Measurements from ENCODE around the gene HK2.

The HK2 gene

DNA sequence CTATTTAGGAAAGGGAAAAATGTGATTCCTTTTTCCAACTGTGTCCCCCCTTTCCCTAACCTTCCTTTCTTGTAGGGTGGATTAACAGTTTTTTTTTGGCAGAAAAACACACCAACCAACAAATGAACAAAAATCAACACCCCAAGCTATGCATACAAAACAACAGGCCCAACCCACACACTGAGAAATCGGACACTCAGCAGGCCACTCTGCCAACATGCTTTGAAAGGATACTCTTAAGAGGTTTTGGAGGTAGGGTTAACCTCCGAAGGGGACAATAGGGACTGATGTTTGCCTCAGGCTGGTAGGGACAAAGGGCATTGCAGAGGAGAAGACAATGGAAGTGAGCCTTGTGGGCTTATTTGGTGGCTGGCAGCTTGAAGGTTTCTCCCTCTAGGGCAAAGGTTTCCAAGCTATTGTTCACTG, 91.4 kb downstream of the HK2 start:
- DNase-seq (ENCODE audit: insufficient read length, low spot score): no peak
- no peak for FAIRE-seq
- TF ChIP-seq, protein P1, sequence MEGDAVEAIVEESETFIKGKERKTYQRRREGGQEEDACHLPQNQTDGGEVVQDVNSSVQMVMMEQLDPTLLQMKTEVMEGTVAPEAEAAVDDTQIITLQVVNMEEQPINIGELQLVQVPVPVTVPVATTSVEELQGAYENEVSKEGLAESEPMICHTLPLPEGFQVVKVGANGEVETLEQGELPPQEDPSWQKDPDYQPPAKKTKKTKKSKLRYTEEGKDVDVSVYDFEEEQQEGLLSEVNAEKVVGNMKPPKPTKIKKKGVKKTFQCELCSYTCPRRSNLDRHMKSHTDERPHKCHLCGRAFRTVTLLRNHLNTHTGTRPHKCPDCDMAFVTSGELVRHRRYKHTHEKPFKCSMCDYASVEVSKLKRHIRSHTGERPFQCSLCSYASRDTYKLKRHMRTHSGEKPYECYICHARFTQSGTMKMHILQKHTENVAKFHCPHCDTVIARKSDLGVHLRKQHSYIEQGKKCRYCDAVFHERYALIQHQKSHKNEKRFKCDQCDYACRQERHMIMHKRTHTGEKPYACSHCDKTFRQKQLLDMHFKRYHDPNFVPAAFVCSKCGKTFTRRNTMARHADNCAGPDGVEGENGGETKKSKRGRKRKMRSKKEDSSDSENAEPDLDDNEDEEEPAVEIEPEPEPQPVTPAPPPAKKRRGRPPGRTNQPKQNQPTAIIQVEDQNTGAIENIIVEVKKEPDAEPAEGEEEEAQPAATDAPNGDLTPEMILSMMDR (IDR thresholded peaks at IDR 0.05; ENCODE audit: insufficient read depth, missing control alignments): no peak

DNA sequence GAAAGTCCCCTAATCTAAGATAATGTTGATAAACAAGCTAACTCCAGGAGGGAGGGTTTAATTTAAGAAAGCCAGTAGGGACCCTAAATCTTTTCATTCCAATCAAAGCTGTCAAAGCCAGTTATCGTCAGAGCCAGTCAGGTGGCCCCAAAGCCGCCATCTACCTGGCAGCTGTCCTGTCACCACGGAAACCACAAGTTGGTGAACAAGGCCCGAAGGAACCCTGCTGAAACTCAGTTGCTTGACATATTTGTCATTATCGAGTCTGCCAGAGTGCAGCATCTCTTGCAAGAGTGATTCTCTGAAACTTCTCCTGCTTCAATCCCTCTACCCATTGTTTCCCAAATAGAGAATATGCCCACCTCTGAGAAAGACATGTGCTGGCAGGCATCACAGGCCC, 93.7 kb downstream of the HK2 start:
- DNase-seq (ENCODE audit: insufficient read length, low spot score) (no peak), FAIRE-seq (no peak)

DNA sequence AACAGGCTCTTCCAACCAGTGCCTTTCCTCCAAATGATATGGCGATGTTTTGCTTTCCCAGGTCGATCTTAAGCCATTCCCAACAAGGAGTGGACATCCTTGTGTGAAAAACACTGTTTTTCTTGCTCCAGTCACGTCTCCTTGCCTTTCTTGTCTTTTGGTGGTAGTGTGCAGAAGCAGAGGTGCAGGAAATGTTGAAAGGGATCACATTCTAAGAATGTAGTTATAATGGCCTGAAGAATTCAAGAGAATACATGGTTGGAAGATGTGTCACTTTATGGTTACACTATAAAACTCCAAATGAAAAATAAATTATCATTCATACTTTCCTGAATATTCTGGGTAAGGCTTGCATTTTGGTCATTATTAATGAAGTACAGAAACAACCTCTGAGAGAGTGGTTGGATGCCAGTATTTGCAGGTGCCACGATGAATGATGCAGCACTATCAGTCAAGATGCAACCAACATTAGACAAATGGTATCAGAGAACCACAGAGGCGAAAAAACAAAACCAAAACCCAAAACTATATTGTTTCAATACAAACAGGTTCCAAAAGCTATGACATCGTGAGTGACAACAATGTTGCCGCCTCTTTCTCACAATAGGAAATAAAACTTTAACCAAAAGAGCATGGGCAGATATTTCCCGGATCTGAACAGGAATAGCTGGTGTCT, 97.0 kb downstream of the HK2 start:
- TF ChIP-seq, protein P1 (IDR thresholded peaks at IDR 0.05; ENCODE audit: insufficient read depth, missing control alignments): no peak
- DNase-seq (ENCODE audit: insufficient read length, low spot score): no peak
- FAIRE-seq: no peak

More for the DNA sequence above, 93.7 kb downstream of the HK2 start:
- TF ChIP-seq, protein P1 (IDR thresholded peaks at IDR 0.05; ENCODE audit: insufficient read depth, missing control alignments): no peak

DNA sequence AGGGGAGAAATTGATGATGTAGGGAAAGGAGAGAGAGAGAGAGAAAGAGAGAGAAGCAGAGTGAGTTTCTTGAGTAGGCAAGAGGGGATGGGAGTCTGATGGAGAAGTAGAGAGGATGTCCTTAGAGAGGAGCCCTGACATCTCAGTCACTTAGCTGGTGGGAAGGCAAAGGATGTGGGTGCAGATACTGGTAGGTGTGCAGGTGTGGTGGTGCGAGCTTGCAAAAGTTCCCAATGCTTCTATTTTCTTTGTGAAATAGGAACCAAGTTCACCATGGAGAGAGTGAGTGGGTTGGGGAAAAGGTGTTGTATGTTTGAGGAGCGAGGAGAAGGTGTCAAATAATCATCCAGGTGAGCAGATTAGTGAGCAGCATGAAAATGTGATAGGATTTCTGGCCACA, 98.0 kb downstream of the HK2 start:
- TF ChIP-seq, protein P1 (IDR thresholded peaks at IDR 0.05; ENCODE audit: insufficient read depth, missing control alignments): no peak
- FAIRE-seq (no peak), DNase-seq (ENCODE audit: insufficient read length, low spot score) (no peak)

DNA sequence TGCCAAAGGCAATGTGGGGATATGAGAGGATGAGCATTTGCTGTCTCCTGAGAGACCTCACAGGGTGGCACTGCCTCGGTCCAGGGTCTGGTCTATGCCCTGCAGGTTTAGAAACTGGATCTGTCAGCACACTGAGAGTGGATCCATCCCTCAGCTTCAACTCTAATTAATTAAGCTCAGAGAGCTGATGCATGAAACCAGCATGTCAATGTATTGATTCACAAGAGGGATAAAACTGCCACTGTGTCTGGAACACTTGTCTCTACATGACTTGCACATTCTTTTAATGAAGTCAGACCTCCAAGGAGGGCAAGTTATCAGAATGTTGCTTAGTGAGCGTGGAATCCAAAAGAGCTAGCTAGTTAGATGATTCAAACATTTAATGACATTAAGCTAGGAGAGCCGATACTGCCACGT, 102.1 kb downstream of the HK2 start:
- peak; percentile 67 for FAIRE-seq

DNA sequence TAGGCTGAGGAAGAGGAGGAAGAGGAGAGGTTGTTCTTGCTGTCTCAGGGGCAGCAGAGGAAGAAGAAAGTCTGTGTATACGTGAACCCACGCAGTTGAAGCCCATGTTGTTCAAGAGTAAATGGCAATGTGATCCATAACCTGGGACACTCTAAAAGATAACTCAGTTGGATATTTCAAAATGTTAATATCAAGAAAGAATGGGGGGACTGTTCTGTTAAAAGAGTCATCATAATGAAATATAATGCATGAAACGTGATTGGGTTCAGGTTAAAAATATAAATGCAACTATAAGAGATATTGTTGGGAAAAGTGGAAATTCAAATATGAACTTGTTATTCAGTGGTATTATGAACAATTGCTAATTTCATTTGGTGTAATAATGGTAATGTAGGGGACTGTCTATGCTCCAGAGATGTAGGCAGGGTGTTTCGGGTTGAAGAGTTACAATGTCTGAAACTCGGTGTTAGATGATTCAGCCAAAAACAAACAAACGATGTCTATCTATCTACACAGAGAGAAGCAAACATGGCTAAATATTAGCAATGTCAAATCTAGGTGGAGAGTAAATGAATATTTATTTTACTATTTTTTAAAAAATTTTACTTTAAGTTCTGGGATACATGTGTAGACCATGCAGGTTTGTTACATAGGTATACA, 103.4 kb downstream of the HK2 start:
- FAIRE-seq (peak; percentile 68), DNase-seq (ENCODE audit: insufficient read length, low spot score) (no peak)
- TF ChIP-seq, protein P1 (IDR thresholded peaks at IDR 0.05; ENCODE audit: insufficient read depth, missing control alignments): no peak

More for the DNA sequence above, 102.1 kb downstream of the HK2 start:
- DNase-seq (ENCODE audit: insufficient read length, low spot score): no peak
- TF ChIP-seq, protein P1 (IDR thresholded peaks at IDR 0.05; ENCODE audit: insufficient read depth, missing control alignments): no peak

DNA sequence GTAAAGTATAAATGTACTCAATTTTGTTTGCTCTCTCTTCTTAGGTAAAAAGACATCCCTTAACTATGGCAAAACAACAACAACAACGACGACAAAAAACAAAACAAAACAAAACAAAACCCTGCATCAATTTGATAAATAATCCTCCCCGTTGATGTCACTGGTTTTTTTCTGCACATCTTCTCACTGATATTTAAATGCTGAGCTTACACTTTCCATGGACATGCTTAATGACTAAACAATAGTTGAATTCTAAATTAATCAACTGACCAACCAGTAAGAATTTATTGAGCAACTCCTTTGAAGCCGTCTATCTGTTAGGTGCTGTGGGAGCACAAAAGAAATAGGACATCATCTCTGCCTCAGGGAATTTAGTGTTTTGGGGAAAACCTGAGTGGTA, 104.3 kb downstream of the HK2 start:
- FAIRE-seq (peak; percentile 38), DNase-seq (ENCODE audit: insufficient read length, low spot score) (no peak)
- TF ChIP-seq, protein P1 (IDR thresholded peaks at IDR 0.05; ENCODE audit: insufficient read depth, missing control alignments): no peak
